HepG2 (cell line): ENCODE results near the gene RAC3. TPM values are rescaled to one million over a fixed set of nuclear protein-coding genes. Genes with fewer than 3 reads are reported as not detected.

ENCODE experiments used
- FOXC1 ChIP-seq: sonication (generic); formaldehyde crosslinking; IDR thresholded peaks from 2 replicates; pipeline ENCODE4 v1.8.0; 2022; ENCODE audit warnings: mild to moderate bottlenecking, missing genetic modification reagents, borderline replicate concordance
- GATAD2A ChIP-seq: IDR thresholded peaks from 2 replicates; pipeline ENCODE4 v1.6.1; 2016
- KAT2B ChIP-seq: fragments of 150-350 bp; IDR thresholded peaks from 2 replicates; pipeline ENCODE4 v1.6.1; 2014; ENCODE audit warnings: low read depth, low read length, borderline replicate concordance
- MIER2 ChIP-seq: IDR thresholded peaks from 2 replicates; pipeline ENCODE4 v1.6.1; 2016; ENCODE audit warnings: missing biosample characterization, missing genetic modification reagents
- PHF8 ChIP-seq: sonication (generic); formaldehyde crosslinking; IDR thresholded peaks from 2 replicates; pipeline ENCODE4 v1.5.0; 2020; ENCODE audit warnings: missing genetic modification reagents
- PTBP1 ChIP-seq: fragments of 200-400 bp; formaldehyde crosslinking; IDR thresholded peaks from 2 replicates; pipeline ENCODE4 v1.6.1; 2018; ENCODE audit warnings: low read length, low read depth; ENCODE audit not compliant: poor library complexity, severe bottlenecking
- RFX3 ChIP-seq: IDR thresholded peaks from 2 replicates; pipeline ENCODE4 v1.6.1; 2016; ENCODE audit warnings: missing biosample characterization, missing genetic modification reagents
- ZFP41 ChIP-seq: sonication (generic); formaldehyde crosslinking; IDR thresholded peaks from 2 replicates; pipeline ENCODE4 v1.4.0; 2020; ENCODE audit warnings: mild to moderate bottlenecking, missing genetic modification reagents, borderline replicate concordance
- ZNF281 ChIP-seq: sonication (generic); formaldehyde crosslinking; IDR thresholded peaks from 2 replicates; pipeline ENCODE4 v1.4.0; 2020; ENCODE audit warnings: missing genetic modification reagents, borderline replicate concordance
- ZNF44 ChIP-seq: sonication (generic); formaldehyde crosslinking; IDR thresholded peaks from 2 replicates; pipeline ENCODE4 v1.5.1; 2020; ENCODE audit warnings: mild to moderate bottlenecking, missing genetic modification reagents
- ZNF614 ChIP-seq: IDR thresholded peaks from 2 replicates; pipeline ENCODE4 v1.6.1; 2018; ENCODE audit warnings: missing biosample characterization, missing genetic modification reagents, inconsistent platforms, borderline replicate concordance
- ZNF841 ChIP-seq: sonication (generic); formaldehyde crosslinking; IDR thresholded peaks from 2 replicates; pipeline ENCODE4 v1.8.1; 2023; ENCODE audit warnings: missing genetic modification reagents, borderline replicate concordance
- polyA plus RNA-seq, 8 experiments: library from polyadenylated mRNA; depleted of rRNA in 3 of 8; stranded (reverse) in 7 of 8; unstranded in 1 of 8; fragments of >200 nt; fragmentation: Illumina TruSeq in 4 of 8; extraction: Trizol in 4 of 8; gene quantifications; 2 replicates each; pipeline versions ENCODE4 v1.2.1 to v1.2.3, GENCODE V29; 2011 to 2016; ENCODE audit warnings: low read depth in 4 of 8, missing spikeins in 1 of 8, mixed read lengths in 1 of 8; ENCODE audit not compliant: insufficient read depth in 1 of 8
- total RNA-seq, 5 experiments: library from RNA; depleted of rRNA; stranded (reverse); fragments of >200 nt; fragmentation: Illumina TruSeq; extraction: Trizol; gene quantifications; 2 replicates each; pipeline ENCODE4 v1.2.3, GENCODE V29; 2016; ENCODE audit warnings: low read depth in 1 of 5
- TF ChIP-seq, protein P1 (sequence below): sonication (generic); formaldehyde crosslinking; IDR thresholded peaks from 2 replicates; pipeline ENCODE4 v1.5.0; 2020; ENCODE audit warnings: mild to moderate bottlenecking, low read depth, missing genetic modification reagents, borderline replicate concordance
- TF ChIP-seq, protein P2 (sequence below): sonication (generic); formaldehyde crosslinking; IDR thresholded peaks from 2 replicates; pipeline ENCODE4 v1.4.0; 2020; ENCODE audit warnings: mild to moderate bottlenecking, missing genetic modification reagents
- TF ChIP-seq, protein P3 (sequence below): sonication (generic); formaldehyde crosslinking; IDR thresholded peaks from 2 replicates; pipeline ENCODE4 v1.4.0; 2020; ENCODE audit warnings: mild to moderate bottlenecking, missing genetic modification reagents
- TF ChIP-seq, protein P4 (sequence below): IDR thresholded peaks from 2 replicates; pipeline ENCODE4 v1.6.1; 2016; ENCODE audit warnings: low read depth, missing genetic modification reagents, missing compliant biosample characterization
- TF ChIP-seq, protein P5 (sequence below): sonication (generic); formaldehyde crosslinking; IDR thresholded peaks from 2 replicates; pipeline ENCODE4 v1.4.0; 2020; ENCODE audit warnings: mild to moderate bottlenecking, low read depth, missing genetic modification reagents

The RAC3 gene
- total and polyA plus RNA-seq, 2 of the 13 experiments (the other 11 are each of a cell fraction or from before 2014, with no cell fraction given) = 10.5 to 21.3 TPM

DNA sequence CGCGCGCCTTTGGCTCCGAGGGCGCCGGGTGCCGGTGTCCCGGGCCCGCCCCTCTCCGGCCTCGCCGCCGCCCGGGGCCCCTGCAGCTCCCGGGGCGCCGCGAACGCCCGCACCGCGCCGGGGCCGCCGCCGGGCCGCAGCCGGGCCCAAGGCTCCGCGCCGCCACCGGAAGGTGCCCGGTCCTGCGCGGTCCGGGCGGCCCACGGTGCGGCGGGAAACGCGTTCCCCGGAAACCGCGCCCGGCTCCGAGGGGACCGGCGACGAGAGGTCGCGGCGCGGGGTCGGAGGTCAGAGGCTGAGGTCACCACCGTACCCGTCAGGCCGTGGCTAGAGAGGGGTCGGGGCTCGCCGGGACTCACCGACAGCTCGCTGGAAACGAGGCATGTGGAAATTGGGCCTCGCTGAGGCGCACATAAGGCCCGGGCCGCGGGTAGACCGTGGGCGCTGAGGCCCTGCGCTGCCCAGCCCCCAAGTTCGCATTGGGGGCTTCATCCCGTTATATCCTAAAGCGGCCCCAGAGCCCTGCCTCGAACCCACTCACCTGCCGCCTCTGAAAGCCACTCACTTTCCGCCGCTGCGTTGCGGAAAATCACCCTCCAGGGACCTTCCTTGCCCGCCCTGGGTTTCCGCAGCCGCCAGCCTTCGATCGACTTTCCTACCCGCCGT, 34.3 kb downstream of the RAC3 start, which contains the start of gene DUS1L (continued):
- no peak for TF ChIP-seq KAT2B
- TF ChIP-seq, protein P1, sequence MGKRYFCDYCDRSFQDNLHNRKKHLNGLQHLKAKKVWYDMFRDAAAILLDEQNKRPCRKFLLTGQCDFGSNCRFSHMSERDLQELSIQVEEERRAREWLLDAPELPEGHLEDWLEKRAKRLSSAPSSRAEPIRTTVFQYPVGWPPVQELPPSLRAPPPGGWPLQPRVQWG (CRISPR knock-in tag) = no peak
- TF ChIP-seq PTBP1 = peak; percentile 83
- TF ChIP-seq, protein P2, sequence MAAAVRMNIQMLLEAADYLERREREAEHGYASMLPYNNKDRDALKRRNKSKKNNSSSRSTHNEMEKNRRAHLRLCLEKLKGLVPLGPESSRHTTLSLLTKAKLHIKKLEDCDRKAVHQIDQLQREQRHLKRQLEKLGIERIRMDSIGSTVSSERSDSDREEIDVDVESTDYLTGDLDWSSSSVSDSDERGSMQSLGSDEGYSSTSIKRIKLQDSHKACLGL = peak; percentile 85
- TF ChIP-seq MIER2 (CRISPR knock-in tag) = 0 out of 2 replicates have a peak, but pooled peaks have one; percentile 34
- peak; percentile 75; the same call in 1 of the 2 replicates for TF ChIP-seq ZNF281 (CRISPR knock-in tag)
- no peak; the same call in 1 of the 2 replicates for TF ChIP-seq ZFP41 (CRISPR knock-in tag)
- TF ChIP-seq, protein P3, sequence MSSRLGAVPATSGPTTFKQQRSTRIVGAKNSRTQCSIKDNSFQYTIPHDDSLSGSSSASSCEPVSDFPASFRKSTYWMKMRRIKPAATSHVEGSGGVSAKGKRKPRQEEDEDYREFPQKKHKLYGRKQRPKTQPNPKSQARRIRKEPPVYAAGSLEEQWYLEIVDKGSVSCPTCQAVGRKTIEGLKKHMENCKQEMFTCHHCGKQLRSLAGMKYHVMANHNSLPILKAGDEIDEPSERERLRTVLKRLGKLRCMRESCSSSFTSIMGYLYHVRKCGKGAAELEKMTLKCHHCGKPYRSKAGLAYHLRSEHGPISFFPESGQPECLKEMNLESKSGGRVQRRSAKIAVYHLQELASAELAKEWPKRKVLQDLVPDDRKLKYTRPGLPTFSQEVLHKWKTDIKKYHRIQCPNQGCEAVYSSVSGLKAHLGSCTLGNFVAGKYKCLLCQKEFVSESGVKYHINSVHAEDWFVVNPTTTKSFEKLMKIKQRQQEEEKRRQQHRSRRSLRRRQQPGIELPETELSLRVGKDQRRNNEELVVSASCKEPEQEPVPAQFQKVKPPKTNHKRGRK (CRISPR knock-in tag) = no peak
- TF ChIP-seq, protein P4, sequence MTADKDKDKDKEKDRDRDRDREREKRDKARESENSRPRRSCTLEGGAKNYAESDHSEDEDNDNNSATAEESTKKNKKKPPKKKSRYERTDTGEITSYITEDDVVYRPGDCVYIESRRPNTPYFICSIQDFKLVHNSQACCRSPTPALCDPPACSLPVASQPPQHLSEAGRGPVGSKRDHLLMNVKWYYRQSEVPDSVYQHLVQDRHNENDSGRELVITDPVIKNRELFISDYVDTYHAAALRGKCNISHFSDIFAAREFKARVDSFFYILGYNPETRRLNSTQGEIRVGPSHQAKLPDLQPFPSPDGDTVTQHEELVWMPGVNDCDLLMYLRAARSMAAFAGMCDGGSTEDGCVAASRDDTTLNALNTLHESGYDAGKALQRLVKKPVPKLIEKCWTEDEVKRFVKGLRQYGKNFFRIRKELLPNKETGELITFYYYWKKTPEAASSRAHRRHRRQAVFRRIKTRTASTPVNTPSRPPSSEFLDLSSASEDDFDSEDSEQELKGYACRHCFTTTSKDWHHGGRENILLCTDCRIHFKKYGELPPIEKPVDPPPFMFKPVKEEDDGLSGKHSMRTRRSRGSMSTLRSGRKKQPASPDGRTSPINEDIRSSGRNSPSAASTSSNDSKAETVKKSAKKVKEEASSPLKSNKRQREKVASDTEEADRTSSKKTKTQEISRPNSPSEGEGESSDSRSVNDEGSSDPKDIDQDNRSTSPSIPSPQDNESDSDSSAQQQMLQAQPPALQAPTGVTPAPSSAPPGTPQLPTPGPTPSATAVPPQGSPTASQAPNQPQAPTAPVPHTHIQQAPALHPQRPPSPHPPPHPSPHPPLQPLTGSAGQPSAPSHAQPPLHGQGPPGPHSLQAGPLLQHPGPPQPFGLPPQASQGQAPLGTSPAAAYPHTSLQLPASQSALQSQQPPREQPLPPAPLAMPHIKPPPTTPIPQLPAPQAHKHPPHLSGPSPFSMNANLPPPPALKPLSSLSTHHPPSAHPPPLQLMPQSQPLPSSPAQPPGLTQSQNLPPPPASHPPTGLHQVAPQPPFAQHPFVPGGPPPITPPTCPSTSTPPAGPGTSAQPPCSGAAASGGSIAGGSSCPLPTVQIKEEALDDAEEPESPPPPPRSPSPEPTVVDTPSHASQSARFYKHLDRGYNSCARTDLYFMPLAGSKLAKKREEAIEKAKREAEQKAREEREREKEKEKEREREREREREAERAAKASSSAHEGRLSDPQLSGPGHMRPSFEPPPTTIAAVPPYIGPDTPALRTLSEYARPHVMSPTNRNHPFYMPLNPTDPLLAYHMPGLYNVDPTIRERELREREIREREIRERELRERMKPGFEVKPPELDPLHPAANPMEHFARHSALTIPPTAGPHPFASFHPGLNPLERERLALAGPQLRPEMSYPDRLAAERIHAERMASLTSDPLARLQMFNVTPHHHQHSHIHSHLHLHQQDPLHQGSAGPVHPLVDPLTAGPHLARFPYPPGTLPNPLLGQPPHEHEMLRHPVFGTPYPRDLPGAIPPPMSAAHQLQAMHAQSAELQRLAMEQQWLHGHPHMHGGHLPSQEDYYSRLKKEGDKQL (CRISPR knock-in tag) = 0 out of 2 replicates have a peak, but pooled peaks have one; percentile 45
- peak; percentile 76; the same call in 1 of the 2 replicates for TF ChIP-seq GATAD2A (CRISPR knock-in tag)
- no peak for TF ChIP-seq RFX3 (CRISPR knock-in tag)
- peak; percentile 72; the same call in 1 of the 2 replicates for TF ChIP-seq FOXC1 (CRISPR knock-in tag)
- TF ChIP-seq ZNF44 (CRISPR knock-in tag) = peak; percentile 86; the same call in 1 of the 2 replicates
- peak; percentile 92; the same call in 1 of the 2 replicates for TF ChIP-seq ZNF614 (CRISPR knock-in tag)
- TF ChIP-seq PHF8 (CRISPR knock-in tag) = peak; percentile 89
- TF ChIP-seq, protein P5, sequence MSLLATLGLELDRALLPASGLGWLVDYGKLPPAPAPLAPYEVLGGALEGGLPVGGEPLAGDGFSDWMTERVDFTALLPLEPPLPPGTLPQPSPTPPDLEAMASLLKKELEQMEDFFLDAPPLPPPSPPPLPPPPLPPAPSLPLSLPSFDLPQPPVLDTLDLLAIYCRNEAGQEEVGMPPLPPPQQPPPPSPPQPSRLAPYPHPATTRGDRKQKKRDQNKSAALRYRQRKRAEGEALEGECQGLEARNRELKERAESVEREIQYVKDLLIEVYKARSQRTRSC (CRISPR knock-in tag) = 0 out of 2 replicates have a peak, but pooled peaks have one; percentile 39
- TF ChIP-seq ZNF841 (CRISPR knock-in tag) = no peak
